Measurements from ENCODE around the gene ZNF768. TPM values are rescaled to one million over a fixed set of nuclear protein-coding genes. Genes with fewer than 3 reads are reported as not detected.
"Not testable (repeated sequence)": the region's sequence is repeated elsewhere in the genome, so short reads cannot be mapped to it uniquely, and the experiment has no call there.

Gene ZNF768
- total and polyA plus RNA-seq, 2 of the 13 experiments (the other 11 are each of a cell fraction or from before 2014, with no cell fraction given), result 26.7 to 34.4 TPM

GRCh38 chr16:30522702-30523463 lies 3.5 kb downstream of the ZNF768 start (continued):
- TF ChIP-seq HNF1A (IDR thresholded peaks at IDR 0.05; ENCODE audit: low read depth), result not testable (repeated sequence)
- TF ChIP-seq HNF1A (CRISPR knock-in tag; IDR thresholded peaks at IDR 0.05; ENCODE audit: borderline replicate concordance) (0 out of 2 replicates have a peak, but pooled peaks have one; percentile 4), KDM3A (CRISPR knock-in tag; IDR thresholded peaks at IDR 0.05; ENCODE audit: low read depth) (0 out of 2 replicates have a peak, but pooled peaks have one; percentile 15), HDAC1 (CRISPR knock-in tag; IDR thresholded peaks at IDR 0.05) (0 out of 2 replicates have a peak, but pooled peaks have one; percentile 4), POLR2AphosphoS5 (IDR thresholded peaks at IDR 0.05; ENCODE audit: low read depth, low read length) (peak; percentile 37; the same call in 1 of the 2 replicates), SMAD1 (CRISPR knock-in tag; IDR thresholded peaks at IDR 0.05; ENCODE audit: borderline replicate concordance, low read depth) (0 out of 2 replicates have a peak, but pooled peaks have one; percentile 32)

Measured in HepG2 (cell line).